ENCODE measurements around the gene PGGT1B.

Gene PGGT1B

DNA sequence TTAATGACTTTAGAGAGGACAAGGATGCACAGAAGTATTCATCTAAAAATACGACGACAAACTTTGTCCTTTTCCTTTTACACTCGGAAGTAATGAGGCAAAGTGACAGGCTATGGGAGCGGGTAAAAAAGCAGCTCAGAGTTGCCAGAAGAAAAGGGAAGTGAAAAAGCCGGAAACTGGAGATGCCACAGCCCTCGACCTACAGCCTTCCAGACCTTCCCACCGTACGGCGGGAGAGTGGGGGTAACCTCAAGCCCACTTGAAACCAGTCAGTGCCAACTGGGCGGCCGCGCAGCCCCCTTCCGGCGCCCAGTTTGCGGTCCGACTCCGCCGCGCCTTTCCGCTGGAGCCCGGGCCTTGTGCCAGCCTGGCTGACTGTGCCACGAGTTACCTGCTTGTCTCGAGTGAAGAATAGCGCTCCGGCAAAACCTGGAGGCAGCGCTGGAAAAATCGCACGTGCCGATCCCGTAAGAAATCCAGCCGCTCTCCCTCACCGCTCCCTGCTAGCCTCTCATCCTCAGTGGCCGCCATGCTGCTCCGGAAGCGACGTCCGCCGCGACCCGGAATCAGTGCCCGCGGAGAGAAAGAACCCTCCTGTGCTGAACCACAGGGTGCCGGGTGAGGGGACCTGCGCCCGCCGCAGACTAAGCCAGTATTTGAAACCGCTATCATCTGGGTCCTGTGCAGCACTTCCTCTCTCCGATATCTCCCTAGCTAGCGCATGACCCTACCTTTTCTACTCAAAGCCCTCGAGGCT lies at the start of gene PGGT1B:
Gene PGGT1B (minus strand): TSS at position 557 of the 757 bp plus-strand sequence. CDS start 26 bp downstream, at position 531.
- DNase-seq (ENCODE audit: low read depth, low spot score) = peak; percentile 87

DNA sequence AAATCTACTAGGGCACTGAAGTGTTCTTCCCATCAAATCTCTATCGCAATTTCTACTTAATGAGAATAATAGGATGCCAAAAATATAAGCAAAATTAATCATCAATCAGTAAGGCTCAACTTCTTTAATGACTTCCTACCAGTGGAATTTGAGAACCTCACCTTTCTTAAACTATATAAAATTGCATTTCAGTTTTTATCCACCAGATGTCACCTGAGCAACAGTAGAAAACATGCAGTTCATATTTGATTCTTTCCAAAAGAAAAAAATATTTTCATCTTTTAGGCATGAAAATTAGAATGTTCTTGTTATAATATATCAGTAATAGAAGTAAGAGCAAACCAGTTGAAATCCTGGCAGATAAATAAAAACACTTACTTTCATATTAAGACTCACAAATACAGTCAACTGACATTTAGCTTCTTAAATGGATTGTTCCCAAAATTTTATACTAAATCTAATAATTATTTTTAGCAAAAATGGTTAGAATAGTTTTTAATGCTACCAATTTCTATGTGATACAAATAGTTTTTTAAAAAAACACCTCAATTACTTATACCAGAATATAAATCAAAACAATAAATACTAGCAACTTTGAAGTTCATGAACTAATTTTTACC lies 47.2 kb upstream of the PGGT1B start:
- DNase-seq (ENCODE audit: low read depth, low spot score) = peak; percentile 63

DNA sequence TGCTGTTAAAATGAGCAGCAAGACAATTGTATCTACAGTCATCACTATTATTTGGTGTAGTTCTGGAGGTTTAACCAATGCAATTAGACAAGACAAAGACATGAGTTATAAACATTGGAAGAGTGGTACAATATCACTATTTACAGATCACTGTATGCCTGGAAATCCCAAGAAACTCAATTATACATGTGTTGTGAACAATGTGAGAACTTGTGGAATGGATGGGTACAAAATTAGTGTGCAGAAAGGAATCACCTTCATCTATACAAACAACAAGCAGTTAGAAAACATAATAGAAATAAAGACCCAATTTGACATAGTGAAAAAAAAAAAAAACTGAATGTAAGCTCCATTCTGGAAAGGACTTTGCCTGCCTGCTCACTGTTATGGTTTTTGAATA lies 46.1 kb upstream of the PGGT1B start:
- DNase-seq (ENCODE audit: low read depth, low spot score) = no peak

DNA sequence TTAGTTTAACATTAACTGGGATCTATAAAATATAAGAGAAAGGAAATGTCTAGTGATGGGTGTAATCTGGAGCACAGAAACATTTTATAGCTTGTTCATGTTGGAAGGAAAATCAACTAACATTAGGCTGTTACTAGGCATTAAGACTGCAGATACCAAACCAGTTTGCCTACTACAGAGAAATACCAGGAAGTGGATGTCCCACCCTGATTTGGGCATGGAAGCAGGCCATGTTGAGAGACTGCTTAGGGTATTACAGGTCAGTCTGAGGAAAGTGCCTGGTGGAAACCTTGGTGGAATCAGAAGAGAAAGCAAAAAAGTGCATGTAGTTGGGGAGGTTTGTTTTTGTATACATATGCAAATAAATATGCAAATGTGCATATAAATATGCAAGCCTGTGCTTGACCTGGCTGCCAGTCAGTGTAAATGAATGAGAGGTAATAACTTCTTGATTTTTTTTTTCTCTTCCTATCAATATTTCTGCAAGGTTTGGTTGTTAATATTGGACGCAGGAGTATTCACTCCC lies 43.4 kb upstream of the PGGT1B start:
- no peak for DNase-seq (ENCODE audit: low read depth, low spot score)

DNA sequence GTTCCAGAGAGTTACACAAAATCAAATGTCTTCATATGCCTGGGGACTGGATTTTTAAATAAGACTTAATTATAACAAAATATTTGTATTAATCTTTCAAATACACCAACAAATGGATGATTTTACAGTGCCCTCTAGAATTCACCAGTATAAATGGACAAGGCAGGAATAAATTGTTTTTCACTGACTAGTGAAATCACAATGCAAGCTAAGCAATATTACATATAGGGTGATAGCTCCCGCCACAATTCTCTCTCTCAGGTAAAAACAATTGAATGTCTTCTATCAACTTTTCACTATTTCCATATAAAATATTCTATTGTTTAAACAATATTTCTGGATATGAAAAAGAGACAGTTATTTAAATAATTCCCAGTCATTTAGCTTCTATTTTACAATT lies 41.8 kb upstream of the PGGT1B start:
- no peak for DNase-seq (ENCODE audit: low read depth, low spot score)

DNA sequence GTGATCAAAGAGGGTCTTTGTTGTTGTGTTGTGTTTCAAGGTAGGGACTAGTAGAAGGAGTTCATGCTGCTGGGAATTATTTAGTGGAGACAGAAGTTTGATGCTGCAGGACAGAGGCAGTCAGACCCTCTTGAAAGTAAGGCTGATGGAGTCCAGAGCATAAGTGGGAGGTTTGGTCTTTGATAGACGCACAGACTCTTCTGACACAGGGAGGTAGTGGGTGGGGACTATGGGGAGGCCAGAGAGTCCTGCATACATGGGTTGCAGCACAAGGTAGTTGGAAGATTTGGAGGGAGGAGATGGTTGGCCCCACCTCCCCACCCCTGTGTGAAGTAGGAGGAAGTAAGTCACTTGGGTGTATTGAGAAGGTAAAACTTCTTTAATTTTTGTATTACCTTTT lies 36.1 kb upstream of the PGGT1B start:
- no peak for DNase-seq (ENCODE audit: low read depth, low spot score)

DNA sequence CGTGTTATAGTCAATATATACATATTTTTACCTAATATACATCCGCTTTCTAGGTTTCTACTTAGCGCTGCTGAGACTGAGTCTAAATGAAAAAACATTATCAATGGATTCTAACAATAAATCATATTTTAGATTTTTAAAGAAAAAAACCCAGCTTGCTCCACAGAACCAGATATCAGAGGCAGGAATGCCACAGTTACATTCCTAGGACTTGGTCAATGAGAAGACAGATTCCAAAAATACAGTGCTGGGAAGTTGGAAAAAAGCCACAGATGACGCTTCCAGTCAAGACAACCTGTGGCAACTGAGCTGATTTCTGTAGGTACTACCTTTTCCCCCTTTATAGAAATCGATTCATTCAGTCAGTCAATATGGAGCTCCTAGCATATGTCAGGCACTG lies 34.4 kb upstream of the PGGT1B start:
- peak; percentile 51 for DNase-seq (ENCODE audit: low read depth, low spot score)

DNA sequence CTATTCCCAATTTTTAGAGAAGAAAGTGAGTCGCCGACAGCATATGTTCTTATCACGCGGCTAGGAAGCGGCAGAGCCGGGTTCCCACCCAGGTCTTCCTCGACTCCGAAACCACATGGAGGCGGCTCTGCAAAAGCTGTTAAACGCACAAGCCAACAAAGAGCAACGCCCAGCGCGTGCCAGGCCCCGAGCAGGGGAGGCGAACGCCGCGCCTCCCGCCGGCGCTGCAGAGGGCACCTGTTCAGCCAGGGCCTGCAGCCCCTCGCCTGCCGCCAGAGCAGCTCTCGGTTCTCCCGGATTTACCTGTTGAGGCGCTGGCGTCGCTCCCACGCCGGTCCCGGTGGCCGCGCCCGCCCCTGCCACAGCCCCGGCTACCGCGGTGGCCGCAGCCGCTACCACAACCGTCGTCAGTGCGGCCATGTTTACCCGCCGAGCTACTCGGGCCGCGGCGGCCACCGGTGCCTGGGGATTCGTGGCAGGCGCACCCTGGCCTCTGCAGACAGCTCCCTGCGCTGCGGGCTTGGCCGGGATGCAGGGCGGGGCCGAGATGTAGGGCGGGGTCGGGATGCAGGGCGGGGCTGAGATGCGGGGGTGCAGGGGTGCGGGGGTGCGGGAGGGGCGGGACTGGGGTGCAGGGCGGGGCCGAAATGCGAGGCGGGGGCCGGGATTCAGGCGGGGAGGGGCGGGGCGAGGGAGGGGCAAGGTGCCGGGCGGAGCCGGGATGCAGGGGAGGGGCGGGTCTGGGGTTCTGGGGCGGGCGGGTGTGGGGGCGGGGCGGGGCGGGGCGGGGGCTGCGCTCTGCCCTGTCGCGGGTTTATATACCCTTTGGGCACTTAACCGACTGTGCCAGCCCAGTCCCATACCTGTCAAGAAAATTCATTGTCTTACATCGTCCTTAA lies 33.7 kb upstream of the PGGT1B start, which contains the start of gene CCDC112:
Gene CCDC112 (minus strand): TSS at position 531 of the 899 bp plus-strand sequence. CDS start 111 bp downstream, at position 420.
- peak; percentile 86 for DNase-seq (ENCODE audit: low read depth, low spot score)

DNA sequence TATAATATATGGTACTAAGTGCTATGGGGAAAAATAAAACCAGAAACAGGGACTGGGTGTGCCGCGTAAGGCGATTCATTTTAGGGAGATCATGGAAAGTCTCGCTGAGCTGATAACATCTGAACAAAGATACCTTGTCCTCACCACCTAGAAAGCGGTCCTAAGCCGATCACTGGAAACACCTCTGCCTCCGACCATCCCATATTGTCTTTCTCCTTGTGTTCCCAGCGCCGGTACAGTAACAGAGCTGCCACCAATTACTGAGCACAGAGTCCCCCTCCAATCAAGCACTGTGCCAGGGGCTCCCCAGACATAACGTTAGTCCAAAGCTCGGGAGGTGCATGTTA lies 33.1 kb upstream of the PGGT1B start:
- no peak for DNase-seq (ENCODE audit: low read depth, low spot score)

DNA sequence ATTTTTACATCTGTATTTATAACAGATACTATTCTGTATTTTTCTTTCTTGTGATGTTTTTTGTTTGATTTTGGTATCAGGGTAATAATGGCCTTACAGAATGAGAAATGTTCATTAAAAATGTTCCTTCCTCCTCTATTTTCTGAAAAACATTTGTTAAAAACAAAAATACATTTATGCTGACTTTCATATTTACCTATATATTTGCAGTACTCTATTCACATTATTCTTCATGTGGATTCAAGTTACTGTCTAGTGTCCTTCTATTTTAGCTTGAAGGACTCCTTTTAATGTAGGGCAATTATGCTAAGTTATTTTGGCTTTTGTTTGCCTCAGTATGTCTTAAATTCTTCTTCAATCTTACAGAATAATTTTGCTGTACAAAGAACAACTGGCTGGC lies 28.7 kb upstream of the PGGT1B start:
- DNase-seq (ENCODE audit: low read depth, low spot score) = no peak

DNA sequence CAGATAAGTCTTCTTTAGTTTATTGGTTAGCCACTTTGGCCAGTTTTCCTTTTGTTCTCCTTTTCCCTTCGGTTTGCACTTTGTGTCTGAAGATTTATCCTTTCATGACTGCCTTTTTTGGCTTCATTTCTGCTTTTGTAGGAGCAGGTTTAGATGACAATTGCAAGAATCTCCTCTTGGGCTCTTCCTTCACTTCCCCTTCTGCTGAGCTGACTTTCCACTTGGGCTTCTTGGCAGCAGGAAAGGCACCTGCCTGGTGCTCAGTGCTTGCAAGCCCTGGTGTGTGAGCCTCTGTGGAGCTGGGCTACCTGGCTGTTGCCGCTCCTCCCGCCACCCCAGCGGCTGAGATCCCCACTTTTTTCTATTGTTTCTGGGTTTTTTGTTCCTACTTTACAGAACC lies 26.4 kb upstream of the PGGT1B start:
- no peak for DNase-seq (ENCODE audit: low read depth, low spot score)

DNA sequence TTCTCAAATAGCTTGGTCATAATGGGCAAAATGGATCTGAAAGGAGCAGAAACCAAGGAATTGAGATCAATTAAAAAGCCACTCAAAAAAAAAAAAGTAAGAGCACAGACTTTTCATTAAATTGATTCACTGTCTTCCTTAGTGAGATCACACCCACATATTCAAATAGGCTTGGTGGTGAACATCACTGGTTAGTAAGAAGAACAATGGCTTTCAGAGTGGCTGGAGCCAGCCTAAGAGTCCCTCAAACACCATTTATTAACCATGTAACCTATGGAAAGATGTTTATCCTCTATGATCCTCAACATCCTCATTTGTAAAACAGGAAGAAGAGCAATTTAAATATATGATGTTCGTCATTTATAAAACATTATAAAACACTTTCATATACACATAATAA lies 21.3 kb upstream of the PGGT1B start:
- DNase-seq (ENCODE audit: low read depth, low spot score) = no peak

DNA sequence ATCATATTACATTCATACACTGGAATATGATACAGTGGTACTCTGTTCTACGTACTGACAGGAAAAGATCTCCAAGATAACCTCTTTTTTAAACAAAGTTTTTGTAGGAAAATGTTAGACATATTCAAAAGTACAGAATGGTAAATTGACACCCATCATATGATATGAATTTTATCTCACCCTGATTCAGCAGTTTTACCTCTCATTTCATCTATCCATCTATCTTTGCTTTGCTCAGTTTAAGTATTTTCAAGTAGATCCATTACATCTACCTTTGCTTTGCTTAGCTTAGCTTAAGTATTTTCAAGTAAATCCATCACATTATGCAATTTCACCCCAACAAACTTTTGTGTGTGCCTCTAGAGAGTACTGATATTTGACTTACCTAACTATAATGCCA lies 19.5 kb upstream of the PGGT1B start:
- no peak for DNase-seq (ENCODE audit: low read depth, low spot score)

DNA sequence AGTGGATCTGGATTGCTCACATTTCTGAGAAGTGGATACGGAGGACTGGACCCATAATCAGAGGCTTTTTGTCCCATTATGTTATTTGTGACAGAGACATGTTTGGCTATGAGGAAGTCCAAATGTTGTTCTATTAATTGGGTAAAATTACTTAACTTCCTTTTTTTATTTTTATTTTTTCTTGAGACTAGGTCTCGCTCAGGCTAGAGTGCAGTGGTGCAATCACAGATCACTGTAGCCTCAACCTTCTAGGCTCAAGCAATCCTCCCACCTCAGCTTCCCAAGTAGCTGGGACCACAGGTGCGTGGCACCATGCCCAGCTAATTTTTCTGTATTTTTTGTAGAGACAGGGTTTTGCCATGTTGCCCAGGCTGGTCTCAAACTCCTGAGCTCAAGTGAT lies 11.9 kb upstream of the PGGT1B start:
- no peak for DNase-seq (ENCODE audit: low read depth, low spot score)

DNA sequence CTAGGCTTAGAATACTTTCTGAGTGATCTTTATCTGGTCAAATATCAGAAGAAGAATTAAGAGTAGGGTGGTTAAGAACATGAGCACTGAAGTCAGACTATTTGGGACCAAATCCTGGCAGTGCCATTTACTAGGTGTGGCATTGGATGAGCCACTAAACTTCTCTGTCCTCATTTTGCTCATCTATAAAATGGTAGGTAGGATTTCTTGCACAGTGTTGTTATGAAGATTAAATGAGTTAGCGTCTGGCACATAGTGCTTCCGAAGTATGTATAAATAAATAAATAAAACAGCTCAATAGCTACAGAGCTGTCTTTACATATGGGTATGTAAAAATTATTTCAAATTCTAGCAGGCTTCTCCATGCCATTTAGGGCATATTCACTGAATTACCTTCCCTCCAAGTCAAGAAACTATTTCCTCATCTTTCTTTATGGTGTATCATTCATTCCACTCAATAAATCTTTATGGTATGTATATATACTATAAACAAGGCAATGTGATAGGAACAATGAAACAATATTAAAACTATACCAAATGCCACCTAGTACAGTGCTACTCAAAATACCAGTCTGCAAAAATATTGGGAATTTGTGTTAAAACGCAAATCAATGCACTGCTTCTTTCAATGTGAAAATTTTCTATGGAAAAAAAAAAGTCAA lies 9.8 kb upstream of the PGGT1B start:
- DNase-seq (ENCODE audit: low read depth, low spot score) = no peak

DNA sequence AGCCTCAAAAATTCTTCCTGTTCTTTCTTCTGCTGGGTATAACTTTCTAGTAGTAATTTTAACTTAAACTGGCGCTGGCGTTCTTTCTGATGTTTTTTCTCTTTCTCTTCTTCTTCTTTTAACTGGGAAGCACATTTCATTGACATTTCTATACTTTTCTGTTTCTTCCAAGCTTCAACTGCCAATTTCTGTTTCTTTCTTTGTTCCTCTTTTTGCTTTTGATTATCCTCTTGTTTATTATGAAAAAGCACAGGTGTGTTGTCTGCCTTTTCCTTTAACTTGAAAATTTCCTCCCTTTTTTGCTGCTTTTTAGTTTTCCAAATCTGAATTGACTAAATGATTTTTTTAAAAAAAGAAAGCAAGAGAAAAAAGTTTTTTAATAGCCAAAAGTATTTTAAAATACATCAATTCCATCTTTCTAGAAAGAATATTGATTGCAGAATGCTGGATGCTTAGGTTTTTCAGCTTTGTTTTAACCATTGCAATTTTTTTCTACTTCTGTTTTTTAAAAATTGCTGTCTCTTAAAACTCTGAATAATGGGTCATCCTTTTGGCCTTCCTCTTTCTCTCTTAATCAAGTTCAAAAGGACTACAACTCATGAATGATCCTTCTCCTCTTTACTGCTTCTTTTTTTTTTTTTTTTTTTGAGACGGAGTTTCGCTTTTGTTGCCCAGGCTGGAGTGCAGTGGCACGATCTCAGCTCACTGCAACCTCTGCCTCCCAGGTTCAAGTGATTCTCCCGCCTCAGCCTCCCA lies 8.8 kb upstream of the PGGT1B start:
- no peak for DNase-seq (ENCODE audit: low read depth, low spot score)

DNA sequence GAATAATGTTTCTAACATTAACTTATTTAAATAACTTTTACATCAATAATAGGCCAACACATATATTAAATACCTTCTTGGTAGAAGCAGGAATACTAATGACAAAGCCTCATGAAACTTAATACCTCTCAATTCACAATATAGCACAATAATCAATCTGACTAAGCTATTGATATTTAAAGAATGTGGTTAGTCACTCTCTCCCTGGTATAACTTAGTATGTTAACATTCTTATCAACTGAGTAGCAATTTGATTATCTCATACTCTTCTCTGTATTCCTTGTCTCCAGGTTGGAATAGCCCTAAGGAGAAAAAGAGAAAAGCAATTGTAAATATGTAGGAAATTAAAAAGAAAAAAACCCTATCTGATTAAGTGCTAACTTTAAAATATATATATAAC lies 4.9 kb upstream of the PGGT1B start:
- peak; percentile 20 for DNase-seq (ENCODE audit: low read depth, low spot score)

DNA sequence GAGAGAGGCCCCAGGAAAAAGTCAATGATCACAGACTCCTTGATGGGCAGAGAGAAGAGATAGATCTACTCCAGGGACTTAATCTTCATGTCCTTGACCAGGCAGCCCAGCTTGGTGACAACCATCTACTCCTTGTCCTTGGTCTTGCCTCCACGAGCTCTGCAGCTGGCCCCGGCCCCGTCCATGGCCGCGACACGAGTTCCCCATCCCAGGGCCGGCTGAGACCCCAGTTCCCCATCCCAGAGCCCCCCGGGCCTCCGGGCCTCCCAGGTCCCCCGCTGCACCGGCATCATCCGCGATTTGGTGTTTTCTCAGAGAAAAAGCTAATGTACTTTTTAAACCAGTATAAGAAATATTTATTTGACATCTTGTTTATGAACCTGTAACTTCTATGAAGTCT lies 2.5 kb upstream of the PGGT1B start:
- DNase-seq (ENCODE audit: low read depth, low spot score) = no peak

DNA sequence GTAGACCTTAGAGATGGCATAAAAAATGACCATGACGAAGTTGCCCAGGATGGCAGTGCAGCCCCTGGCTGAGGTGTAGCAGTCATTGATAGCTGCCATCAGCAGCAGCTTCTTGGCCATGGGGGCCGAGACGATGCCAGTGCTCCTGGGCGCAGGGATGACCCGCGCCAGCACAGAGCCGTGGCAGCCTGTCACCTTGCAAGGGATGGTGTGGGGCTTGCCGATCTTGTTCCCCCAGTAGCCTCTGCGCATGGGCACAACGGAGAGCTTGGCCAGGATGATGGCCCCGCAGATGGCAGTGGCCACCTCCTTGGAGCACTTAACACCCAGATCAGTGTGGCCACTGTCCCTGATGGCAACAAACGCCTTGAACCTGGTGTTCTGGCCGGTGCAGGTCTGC lies 2.1 kb upstream of the PGGT1B start:
- DNase-seq (ENCODE audit: low read depth, low spot score) = no peak

DNA sequence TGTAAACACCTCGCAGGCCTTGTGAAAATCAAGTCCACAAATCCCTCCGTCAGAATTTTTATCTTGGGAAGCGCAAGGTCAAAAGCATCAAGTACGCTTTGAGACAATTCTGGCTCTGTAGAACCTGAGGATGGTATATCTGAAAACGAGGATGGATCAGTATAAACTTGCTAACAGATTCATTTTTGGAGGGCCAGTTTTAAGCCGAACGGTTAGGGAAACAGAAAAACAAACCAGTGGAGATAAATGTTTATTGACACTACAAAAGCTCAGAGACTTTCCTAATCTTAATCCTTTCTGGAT lies 352 bp upstream of the PGGT1B start:
- DNase-seq (ENCODE audit: low read depth, low spot score) = no peak

DNA sequence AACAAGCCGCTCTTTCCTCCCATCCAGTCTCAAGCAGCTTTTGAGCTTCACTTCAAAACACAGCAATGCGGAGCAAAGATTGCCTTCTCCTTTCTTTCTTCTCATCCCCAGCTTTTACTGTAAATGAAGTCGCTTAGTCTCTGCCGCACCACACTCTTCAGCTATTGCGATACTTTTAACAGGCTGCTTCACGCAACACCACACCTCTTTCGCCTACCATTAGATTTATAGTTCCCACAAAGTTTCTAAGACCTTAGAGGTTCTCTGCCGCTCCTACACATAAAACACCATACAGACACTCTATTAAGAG lies 711 bp downstream of the PGGT1B start:
- no peak for DNase-seq (ENCODE audit: low read depth, low spot score)
